ENCODE results near the gene MBD2. TPM values are rescaled to one million over a fixed set of nuclear protein-coding genes. Genes with fewer than 3 reads are reported as not detected.
"Not testable (repeated sequence)": the region's sequence is repeated elsewhere in the genome, so short reads cannot be mapped to it uniquely, and the experiment has no call there.

Gene MBD2
- total RNA-seq, 1 donor from 2014 or later, result 12.5 TPM

DNA sequence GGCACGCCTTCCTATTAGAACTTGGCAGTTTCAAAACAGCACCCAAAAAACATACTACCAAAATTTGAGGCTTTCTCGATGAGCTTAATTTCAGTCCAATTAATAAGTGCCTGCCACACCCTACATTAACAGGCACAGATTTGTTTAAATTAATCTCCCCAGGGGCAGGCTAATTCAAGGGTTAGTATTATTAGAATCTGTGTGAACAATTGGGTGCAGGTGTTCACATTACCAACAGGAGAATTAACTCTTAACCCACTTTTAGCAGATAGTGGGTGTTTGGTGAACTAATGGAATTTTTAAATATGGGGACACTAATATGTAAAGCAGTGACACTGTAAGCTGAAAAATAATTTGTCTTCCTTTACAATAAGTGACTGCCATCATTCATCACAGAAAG lies 4.1 kb downstream of the MBD2 start:
- H3K27me3 ChIP-seq (ENCODE audit: control insufficient read depth in 3 of 3, insufficient read depth in 3 of 3, low read length in 3 of 3), result no peaks in the 10 kb centered on the region
- no peaks in the 10 kb centered on the region for H3K36me3 ChIP-seq (ENCODE audit: control insufficient read depth in 3 of 3, insufficient read depth in 3 of 3, low read length in 3 of 3)
- no peak overlapping the region for H3K9ac ChIP-seq (ENCODE audit: low read depth in 1 of 3, low read length in 3 of 3)
- no peak overlapping the region for H3K4me3 ChIP-seq (ENCODE audit: low read length in 3 of 3)
- peaks cover 9 to 21% (median 19%) of the 10 kb centered on the region in 3 donors for H3K4me1 ChIP-seq (ENCODE audit: control insufficient read depth in 3 of 3, insufficient read depth in 3 of 3, low read length in 3 of 3)
- H3K27ac ChIP-seq (ENCODE audit: low read depth, low read length), result no peak overlapping the region
- no peaks in the 10 kb centered on the region for H3K9me3 ChIP-seq (ENCODE audit: control insufficient read depth in 3 of 3, low read length in 3 of 3)

- not testable (repeated sequence) for H3K36me3 ChIP-seq (ENCODE audit: control insufficient read depth in 3 of 3, insufficient read depth in 3 of 3, low read length in 3 of 3); H3K4me3 ChIP-seq (ENCODE audit: low read length in 3 of 3); H3K9me3 ChIP-seq (ENCODE audit: control insufficient read depth in 3 of 3, low read length in 3 of 3); H3K9ac ChIP-seq (ENCODE audit: low read depth in 1 of 3, low read length in 3 of 3); H3K27me3 ChIP-seq (ENCODE audit: control insufficient read depth in 3 of 3, insufficient read depth in 3 of 3, low read length in 3 of 3); H3K27ac ChIP-seq (ENCODE audit: low read depth, low read length)
- H3K4me1 ChIP-seq (ENCODE audit: control insufficient read depth in 3 of 3, insufficient read depth in 3 of 3, low read length in 3 of 3), result peaks cover 6 to 19% (median 18%) of the 10 kb centered on the region in 3 donors
These were observed 5.7 kb downstream of the MBD2 start for GRCh38 chr18:54218803-54219202.

GRCh38 chr18:54218299-54218698 lies 6.2 kb downstream of the MBD2 start:
- Histone ChIP-seq H3K36me3 (ENCODE audit: control insufficient read depth in 3 of 3, insufficient read depth in 3 of 3, low read length in 3 of 3) (no peaks in the 10 kb centered on the region), H3K4me3 (ENCODE audit: low read length in 3 of 3) (no peak overlapping the region), H3K9me3 (ENCODE audit: control insufficient read depth in 3 of 3, low read length in 3 of 3) (no peaks in the 10 kb centered on the region), H3K9ac (ENCODE audit: low read depth in 1 of 3, low read length in 3 of 3) (no peak overlapping the region), H3K4me1 (ENCODE audit: control insufficient read depth in 3 of 3, insufficient read depth in 3 of 3, low read length in 3 of 3) (peaks cover 2 to 16% (median 14%) of the 10 kb centered on the region in 3 donors), H3K27me3 (ENCODE audit: control insufficient read depth in 3 of 3, insufficient read depth in 3 of 3, low read length in 3 of 3) (no peaks in the 10 kb centered on the region), H3K27ac (ENCODE audit: low read depth, low read length) (no peak overlapping the region)

DNA sequence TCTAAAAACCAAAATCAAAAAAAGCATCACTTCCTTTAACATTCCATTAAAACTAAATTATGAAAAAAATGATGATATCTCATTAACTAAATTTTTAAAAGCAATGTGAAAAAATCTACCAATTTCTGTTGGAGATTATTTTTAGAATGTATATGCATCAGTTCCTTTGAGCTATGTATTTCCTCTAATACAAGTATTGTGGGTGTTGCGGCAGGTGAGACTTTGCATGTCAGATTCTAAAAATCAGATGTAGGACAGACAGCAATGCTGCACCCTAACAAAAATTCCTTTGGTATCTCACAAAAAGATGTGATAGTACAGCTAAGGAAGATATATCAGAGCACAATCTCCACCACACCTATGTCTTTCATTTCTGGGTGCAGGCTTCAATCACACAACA lies 6.8 kb downstream of the MBD2 start:
- Histone ChIP-seq H3K9ac (ENCODE audit: low read depth in 1 of 3, low read length in 3 of 3) (no peak overlapping the region), H3K27me3 (ENCODE audit: control insufficient read depth in 3 of 3, insufficient read depth in 3 of 3, low read length in 3 of 3) (no peaks in the 10 kb centered on the region), H3K4me3 (ENCODE audit: low read length in 3 of 3) (no peak overlapping the region), H3K4me1 (ENCODE audit: control insufficient read depth in 3 of 3, insufficient read depth in 3 of 3, low read length in 3 of 3) (peaks cover 0 to 10% (median 8%) of the 10 kb centered on the region in 3 donors), H3K36me3 (ENCODE audit: control insufficient read depth in 3 of 3, insufficient read depth in 3 of 3, low read length in 3 of 3) (no peaks in the 10 kb centered on the region), H3K27ac (ENCODE audit: low read depth, low read length) (no peak overlapping the region), H3K9me3 (ENCODE audit: control insufficient read depth in 3 of 3, low read length in 3 of 3) (no peaks in the 10 kb centered on the region)

- Histone ChIP-seq H3K27me3 (ENCODE audit: control insufficient read depth in 3 of 3, insufficient read depth in 3 of 3, low read length in 3 of 3) (no peaks in the 10 kb centered on the region), H3K36me3 (ENCODE audit: control insufficient read depth in 3 of 3, insufficient read depth in 3 of 3, low read length in 3 of 3) (no peaks in the 10 kb centered on the region), H3K9me3 (ENCODE audit: control insufficient read depth in 3 of 3, low read length in 3 of 3) (no peaks in the 10 kb centered on the region), H3K9ac (ENCODE audit: low read depth in 1 of 3, low read length in 3 of 3) (no peak overlapping the region), H3K4me1 (ENCODE audit: control insufficient read depth in 3 of 3, insufficient read depth in 3 of 3, low read length in 3 of 3) (peaks cover 0 to 2% (median 0%) of the 10 kb centered on the region in 3 donors), H3K4me3 (ENCODE audit: low read length in 3 of 3) (no peak overlapping the region), H3K27ac (ENCODE audit: low read depth, low read length) (no peak overlapping the region)
These were observed 9.4 kb downstream of the MBD2 start for GRCh38 chr18:54215069-54215468.

DNA sequence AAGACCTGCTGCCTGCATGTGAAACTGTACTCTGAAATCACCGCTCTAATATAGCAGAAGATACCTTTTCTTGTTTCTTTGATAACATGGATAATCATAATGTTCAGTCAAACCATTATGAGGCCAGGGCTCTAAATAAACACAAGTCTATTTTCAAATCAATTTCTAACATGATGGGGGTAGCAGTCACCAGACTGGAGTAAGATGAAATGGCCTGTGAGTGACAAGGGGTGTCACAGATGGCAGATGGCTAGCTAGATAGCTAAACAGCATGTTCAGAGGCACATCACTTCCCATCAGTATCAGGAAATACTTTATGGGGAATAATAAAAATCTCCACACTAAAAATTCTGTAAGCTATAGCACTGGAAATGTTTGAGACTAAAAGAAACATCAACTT lies 14.0 kb downstream of the MBD2 start:
- Histone ChIP-seq H3K4me3 (ENCODE audit: low read length in 3 of 3) (no peak overlapping the region), H3K4me1 (ENCODE audit: control insufficient read depth in 3 of 3, insufficient read depth in 3 of 3, low read length in 3 of 3) (peaks cover 0 to 7% (median 0%) of the 10 kb centered on the region in 3 donors), H3K36me3 (ENCODE audit: control insufficient read depth in 3 of 3, insufficient read depth in 3 of 3, low read length in 3 of 3) (no peaks in the 10 kb centered on the region), H3K9ac (ENCODE audit: low read depth in 1 of 3, low read length in 3 of 3) (no peak overlapping the region), H3K27ac (ENCODE audit: low read depth, low read length) (no peak overlapping the region), H3K9me3 (ENCODE audit: control insufficient read depth in 3 of 3, low read length in 3 of 3) (no peaks in the 10 kb centered on the region), H3K27me3 (ENCODE audit: control insufficient read depth in 3 of 3, insufficient read depth in 3 of 3, low read length in 3 of 3) (no peaks in the 10 kb centered on the region)

DNA sequence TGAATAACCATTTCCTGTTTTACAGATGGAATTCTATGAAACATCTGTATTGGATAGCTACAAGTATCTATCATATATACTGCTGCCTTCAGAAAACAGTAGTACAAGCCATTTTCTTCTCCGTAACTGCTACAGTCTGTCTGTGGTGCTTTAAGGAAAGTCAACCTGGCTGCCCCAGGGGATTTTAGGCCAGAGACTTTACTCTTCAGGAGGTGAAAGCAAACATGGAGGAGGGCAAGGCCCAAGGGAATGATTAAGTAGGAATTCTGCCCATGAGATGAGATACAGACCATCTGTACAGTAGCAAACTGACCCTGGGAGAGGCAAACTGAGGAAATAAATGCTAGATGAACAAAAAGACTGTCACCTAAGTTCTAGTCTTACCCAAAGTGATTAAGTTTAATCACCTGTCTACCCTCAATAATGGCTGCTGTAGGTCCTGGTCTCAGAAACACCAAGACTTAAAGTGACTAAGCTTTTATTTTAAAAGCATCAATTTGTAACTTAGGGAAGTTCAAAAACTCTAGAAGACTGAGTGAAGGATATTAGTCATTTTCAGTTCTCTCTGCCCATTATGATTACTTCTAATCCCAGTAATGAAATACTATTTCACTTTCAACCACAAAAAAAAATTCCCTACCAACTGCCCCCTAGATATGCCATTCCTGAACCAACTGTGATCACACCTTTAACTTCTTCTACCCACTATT lies 14.8 kb downstream of the MBD2 start:
- Histone ChIP-seq H3K36me3 (ENCODE audit: control insufficient read depth in 3 of 3, insufficient read depth in 3 of 3, low read length in 3 of 3) (peaks cover 0 to 5% (median 0%) of the 10 kb centered on the region in 3 donors), H3K9ac (ENCODE audit: low read depth in 1 of 3, low read length in 3 of 3) (no peak overlapping the region), H3K27ac (ENCODE audit: low read depth, low read length) (no peak overlapping the region), H3K4me1 (ENCODE audit: control insufficient read depth in 3 of 3, insufficient read depth in 3 of 3, low read length in 3 of 3) (peaks cover 0 to 9% (median 0%) of the 10 kb centered on the region in 3 donors), H3K4me3 (ENCODE audit: low read length in 3 of 3) (no peak overlapping the region), H3K27me3 (ENCODE audit: control insufficient read depth in 3 of 3, insufficient read depth in 3 of 3, low read length in 3 of 3) (no peaks in the 10 kb centered on the region), H3K9me3 (ENCODE audit: control insufficient read depth in 3 of 3, low read length in 3 of 3) (no peaks in the 10 kb centered on the region)

DNA sequence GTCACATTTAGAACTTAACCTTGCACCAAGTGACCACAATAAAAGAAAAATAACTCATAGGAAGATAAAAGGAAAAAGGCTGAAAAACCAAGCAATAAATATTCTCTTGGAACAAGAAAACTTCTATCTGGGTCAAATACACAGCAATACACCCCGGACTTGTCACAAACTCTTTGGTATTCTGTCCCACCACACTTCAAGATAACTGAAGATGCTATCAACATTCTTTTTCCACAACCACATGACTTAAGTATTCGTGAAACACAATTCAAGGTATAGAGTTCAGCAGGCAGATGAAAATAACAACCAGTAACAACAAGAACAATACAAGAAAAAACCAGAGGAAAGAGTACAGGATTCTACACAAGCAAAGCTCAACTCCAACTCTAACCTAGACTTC lies 18.0 kb downstream of the MBD2 start:
- Histone ChIP-seq H3K36me3 (ENCODE audit: control insufficient read depth in 3 of 3, insufficient read depth in 3 of 3, low read length in 3 of 3) (peaks cover 4 to 20% (median 7%) of the 10 kb centered on the region in 3 donors), H3K27me3 (ENCODE audit: control insufficient read depth in 3 of 3, insufficient read depth in 3 of 3, low read length in 3 of 3) (no peaks in the 10 kb centered on the region), H3K9ac (ENCODE audit: low read depth in 1 of 3, low read length in 3 of 3) (no peak overlapping the region), H3K9me3 (ENCODE audit: control insufficient read depth in 3 of 3, low read length in 3 of 3) (no peaks in the 10 kb centered on the region), H3K4me1 (ENCODE audit: control insufficient read depth in 3 of 3, insufficient read depth in 3 of 3, low read length in 3 of 3) (peaks cover 0 to 9% (median 0%) of the 10 kb centered on the region in 3 donors), H3K4me3 (ENCODE audit: low read length in 3 of 3) (no peak overlapping the region), H3K27ac (ENCODE audit: low read depth, low read length) (no peak overlapping the region)

GRCh38 chr18:54205959-54206358 lies 18.5 kb downstream of the MBD2 start:
- Histone ChIP-seq H3K27ac (ENCODE audit: low read depth, low read length) (no peak overlapping the region), H3K36me3 (ENCODE audit: control insufficient read depth in 3 of 3, insufficient read depth in 3 of 3, low read length in 3 of 3) (peaks cover 4 to 20% (median 7%) of the 10 kb centered on the region in 3 donors), H3K4me1 (ENCODE audit: control insufficient read depth in 3 of 3, insufficient read depth in 3 of 3, low read length in 3 of 3) (peaks cover 0 to 9% (median 0%) of the 10 kb centered on the region in 3 donors), H3K27me3 (ENCODE audit: control insufficient read depth in 3 of 3, insufficient read depth in 3 of 3, low read length in 3 of 3) (no peaks in the 10 kb centered on the region), H3K4me3 (ENCODE audit: low read length in 3 of 3) (no peak overlapping the region), H3K9ac (ENCODE audit: low read depth in 1 of 3, low read length in 3 of 3) (no peak overlapping the region), H3K9me3 (ENCODE audit: control insufficient read depth in 3 of 3, low read length in 3 of 3) (no peaks in the 10 kb centered on the region)

DNA sequence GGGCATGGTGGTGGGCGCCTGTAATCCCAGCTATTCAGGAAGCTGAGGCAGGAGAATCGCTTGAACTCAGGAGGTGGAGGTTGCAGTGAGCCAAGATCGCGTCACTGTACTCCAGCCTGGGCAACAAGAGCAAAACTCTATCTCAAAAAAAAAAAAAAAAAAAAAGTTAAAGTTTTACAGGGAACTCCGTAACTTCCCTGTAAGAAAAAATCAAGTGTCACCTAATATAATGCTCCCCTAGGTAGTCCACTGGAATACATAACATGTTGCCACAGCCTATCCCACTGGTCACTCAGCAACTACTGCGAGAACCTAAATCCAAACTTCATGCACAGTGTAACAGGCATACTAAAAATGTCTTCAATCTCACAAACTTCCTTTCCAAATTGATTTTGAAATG lies 19.0 kb downstream of the MBD2 start:
- H3K4me3 ChIP-seq (ENCODE audit: low read length in 3 of 3); H3K9ac ChIP-seq (ENCODE audit: low read depth in 1 of 3, low read length in 3 of 3); H3K9me3 ChIP-seq (ENCODE audit: control insufficient read depth in 3 of 3, low read length in 3 of 3); H3K27me3 ChIP-seq (ENCODE audit: control insufficient read depth in 3 of 3, insufficient read depth in 3 of 3, low read length in 3 of 3); H3K27ac ChIP-seq (ENCODE audit: low read depth, low read length); H3K4me1 ChIP-seq (ENCODE audit: control insufficient read depth in 3 of 3, insufficient read depth in 3 of 3, low read length in 3 of 3): not testable (repeated sequence)
- peaks cover 4 to 20% (median 7%) of the 10 kb centered on the region in 3 donors for H3K36me3 ChIP-seq (ENCODE audit: control insufficient read depth in 3 of 3, insufficient read depth in 3 of 3, low read length in 3 of 3)

Measured in skeletal muscle tissue (tissue), 4 donors.